Omental fat pad (tissue), 4 donors: ENCODE data around the gene EIF2S2. TPM values are rescaled to one million over a fixed set of nuclear protein-coding genes. Genes with fewer than 3 reads are reported as not detected.
"Not testable (repeated sequence)": the region's sequence is repeated elsewhere in the genome, so short reads cannot be mapped to it uniquely, and the experiment has no call there.

Source experiments
- ATAC-seq: fragments of 150-250 bp; one replicate; pipeline ENCODE4 v1.9.1; 2016; ENCODE audit warnings: mild to moderate bottlenecking, moderate library complexity; ENCODE audit not compliant: low FRiP score
- DNase-seq: peaks from one replicate; pipeline ENCODE4 v3.0.0-alpha.2; 2019; ENCODE audit warnings: low spot score
- CTCF ChIP-seq, 3 donors: fragments of 450-650 bp; IDR thresholded peaks; one replicate each; pipeline ENCODE4 v1.5.1; 2016 to 2017; ENCODE audit warnings: antibody characterized with exemption in 3 of 3, mild to moderate bottlenecking in 3 of 3, moderate library complexity in 2 of 3
- total RNA-seq, 4 donors: library from RNA; depleted of rRNA; stranded (reverse); fragments of >200 nt; gene quantifications; one replicate each; pipeline ENCODE4 v1.1.0, GENCODE V29; 2016

EIF2S2 gene
- total RNA-seq, result 10 to 100 TPM; 39.2 to 64.8 (median 51.7) TPM

- DNase-seq (peak; percentile 73), ATAC-seq (peak; percentile 96)
- TF ChIP-seq CTCF (IDR thresholded peaks at IDR 0.05), result no peak
Observed at GRCh38 chr20:34111702-34112599, at the start of gene EIF2S2. Gene EIF2S2, minus strand, starts transcription at chr20:34112243. Its CDS starts 133 bp downstream, at chr20:34112110.

DNA sequence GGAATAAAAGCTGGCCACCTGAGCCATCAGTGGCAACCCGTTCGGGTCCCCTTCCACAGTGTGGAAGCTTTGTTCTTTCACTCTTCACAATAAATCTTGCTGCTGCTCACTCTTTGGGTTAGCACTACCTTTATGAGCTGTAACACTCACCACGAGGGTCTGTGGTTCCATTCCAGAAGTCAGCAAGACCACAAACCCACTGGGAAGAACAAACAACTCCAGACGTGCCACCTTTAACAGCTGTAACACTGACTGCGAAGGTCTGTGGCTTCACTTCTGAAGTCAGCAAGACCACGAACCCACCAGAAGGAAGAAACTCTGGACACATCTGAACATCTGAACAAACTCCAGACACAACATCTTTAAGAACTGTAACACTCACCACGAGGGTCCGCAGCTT lies 45.7 kb upstream of the EIF2S2 start:
- not testable (repeated sequence) for ATAC-seq, DNase-seq

GRCh38 chr20:34155836-34156235 lies 43.8 kb upstream of the EIF2S2 start:
- ATAC-seq (no peak), DNase-seq (no peak)
- TF ChIP-seq CTCF (IDR thresholded peaks at IDR 0.05), result no peak

- not testable (repeated sequence) for DNase-seq, ATAC-seq
Observed at GRCh38 chr20:34153169-34153568, 41.1 kb upstream of the EIF2S2 start.

DNA sequence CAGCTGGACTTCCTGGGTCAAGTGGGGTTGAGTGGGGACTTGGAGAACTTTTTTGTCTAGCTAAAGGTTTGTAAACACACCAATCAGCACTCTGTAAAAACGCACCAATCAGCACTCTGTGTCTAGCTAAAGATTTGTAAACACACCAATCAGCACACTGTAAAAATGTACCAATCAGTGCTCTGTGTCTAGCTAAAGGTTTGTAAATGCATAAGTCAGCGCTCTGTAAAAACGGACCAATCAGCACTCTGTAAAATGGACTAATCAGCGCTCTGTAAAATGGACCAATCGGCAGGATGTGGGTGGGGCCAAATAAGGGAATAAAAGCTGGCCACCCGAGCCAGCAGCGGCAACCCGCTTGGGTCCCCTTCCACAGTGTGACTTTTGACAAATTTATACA lies 40.0 kb upstream of the EIF2S2 start:
- DNase-seq, ATAC-seq: not testable (repeated sequence)

DNA sequence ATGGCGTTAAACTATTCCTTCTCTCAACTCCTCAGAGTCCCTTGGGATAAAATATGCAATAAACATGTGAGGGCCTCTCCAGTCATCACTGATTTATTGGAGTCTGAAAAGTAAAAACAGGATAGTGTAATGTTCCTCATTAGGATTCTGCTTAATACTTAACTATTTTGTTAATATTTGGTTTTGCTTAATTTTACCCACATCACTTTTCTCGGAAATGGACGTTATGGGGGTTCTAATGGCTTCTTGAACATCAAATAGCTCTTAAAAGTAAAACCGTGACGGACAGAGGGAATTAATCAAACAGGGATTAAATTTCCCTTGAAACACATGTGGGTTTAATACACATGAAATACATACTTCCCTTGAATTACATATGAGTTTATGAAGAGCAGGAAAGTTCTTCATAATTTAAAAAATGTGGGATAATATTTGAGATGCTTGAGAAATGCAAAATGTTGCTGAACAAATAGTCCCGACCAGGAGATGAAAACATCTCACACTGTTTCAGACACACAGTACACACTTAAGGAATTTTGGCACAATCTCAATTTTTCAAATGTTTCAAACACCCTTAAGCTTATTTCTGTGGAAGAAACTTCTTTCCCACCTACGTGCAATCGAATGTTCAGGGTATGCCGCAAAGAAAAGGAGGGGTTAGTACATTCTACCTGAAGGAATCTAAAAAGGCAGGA lies 38.4 kb upstream of the EIF2S2 start:
- DNase-seq (no peak), ATAC-seq (no peak)
- no peak for TF ChIP-seq CTCF (IDR thresholded peaks at IDR 0.05)

- DNase-seq, result no peak
- no peak for ATAC-seq
- no peak for TF ChIP-seq CTCF (IDR thresholded peaks at IDR 0.05)
Observed at GRCh38 chr20:34145280-34145819, 33.3 kb upstream of the EIF2S2 start.

DNA sequence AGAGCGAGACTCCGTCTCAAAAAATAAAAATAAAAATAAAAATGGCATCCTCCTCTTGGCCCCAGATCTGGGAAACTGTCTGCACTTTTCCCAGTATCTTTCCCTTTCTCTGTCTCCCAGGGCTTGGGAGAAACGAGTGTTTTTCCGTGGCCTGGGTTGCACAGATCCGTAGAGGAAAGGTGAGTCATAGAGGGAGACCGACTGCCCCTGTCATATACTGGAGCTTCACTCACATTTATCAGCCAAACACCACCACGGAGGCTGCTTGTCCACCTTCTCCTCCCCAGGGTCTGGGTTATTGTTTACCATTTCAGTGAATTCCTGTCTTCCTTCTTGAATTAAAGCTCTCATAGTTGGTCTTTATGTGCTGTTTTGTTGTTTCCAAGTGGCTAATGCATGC lies 31.9 kb upstream of the EIF2S2 start:
- ATAC-seq, result no peak
- TF ChIP-seq CTCF (IDR thresholded peaks at IDR 0.05), result no peak
- no peak for DNase-seq
